CD4-positive, alpha-beta T cell treated with Interleukin-4 for 4 hours (primary cell): Measurements from ENCODE around the gene SOAT2.
"Not testable (repeated sequence)": the region's sequence is repeated elsewhere in the genome, so short reads cannot be mapped to it uniquely, and the experiment has no call there.

Source experiments
- DNase-seq: peaks from one replicate; pipeline ENCODE4 v3.0.0-alpha.2; 2020

Gene SOAT2

DNA sequence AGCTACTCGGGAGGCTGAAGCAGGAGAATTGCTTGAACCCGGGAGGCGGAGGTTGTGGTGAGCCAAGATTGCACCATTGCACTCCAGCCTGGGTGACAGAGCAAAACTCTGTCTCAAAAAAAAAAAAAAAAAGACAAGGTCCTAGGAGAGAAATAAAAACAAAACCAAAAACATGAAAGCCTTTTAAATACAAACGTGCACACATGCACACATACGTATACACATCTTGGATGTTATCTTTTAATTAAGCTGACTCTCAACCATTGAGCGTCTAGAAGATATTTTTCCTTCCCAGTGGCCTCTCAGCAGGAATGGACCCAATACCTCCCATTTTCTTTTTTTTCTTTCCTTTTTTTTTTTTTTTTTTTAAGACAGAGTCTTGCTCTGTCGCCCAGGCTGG is 9.1 kb downstream of the SOAT2 start:
- not testable (repeated sequence) for DNase-seq

DNA sequence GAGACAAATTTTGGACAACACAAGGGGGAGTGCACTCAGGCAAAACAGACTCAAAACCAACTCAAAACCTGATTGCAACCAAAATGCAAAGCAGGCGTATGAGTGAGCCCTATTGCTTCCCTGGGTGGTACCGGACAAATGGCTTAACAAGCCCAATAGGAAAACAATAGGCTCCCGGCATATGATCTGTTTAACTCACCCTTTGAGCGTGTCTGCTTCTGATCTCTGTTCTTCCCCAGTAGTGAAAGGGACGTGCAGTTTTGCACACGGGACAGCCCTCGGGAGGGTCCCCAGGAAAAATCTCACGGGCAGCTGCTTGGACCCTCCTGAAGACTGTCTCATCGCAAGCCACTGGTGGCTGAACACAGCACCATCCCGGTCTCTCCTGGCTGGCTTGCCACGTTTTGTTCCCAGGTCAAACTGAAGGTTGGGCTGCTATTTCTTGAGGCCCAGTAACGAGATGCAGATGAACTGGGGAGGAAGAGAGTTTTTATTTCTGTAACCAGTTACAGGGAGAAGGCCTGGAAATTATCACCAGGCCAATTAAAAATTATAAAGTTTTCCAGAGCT is 9.9 kb downstream of the SOAT2 start:
- no peak for DNase-seq

DNA sequence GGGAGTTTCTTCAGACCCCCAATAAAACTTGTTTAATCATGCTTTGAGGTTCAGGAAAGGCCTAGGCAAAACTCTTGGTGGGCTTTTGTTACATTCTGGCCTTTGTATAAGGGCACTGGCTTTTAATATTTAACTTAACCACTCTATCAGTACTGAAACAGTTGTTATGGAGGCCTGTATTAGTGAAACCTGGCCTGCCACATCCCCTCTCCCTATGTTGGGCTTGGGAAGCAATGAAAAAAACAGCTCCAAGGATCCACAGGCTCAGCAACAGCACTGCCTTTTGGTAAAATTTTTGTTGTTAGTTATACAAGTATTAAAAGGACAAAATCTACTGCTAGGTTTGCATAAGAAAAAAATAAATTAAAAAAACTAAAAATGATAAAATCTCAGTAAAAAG is 10.7 kb downstream of the SOAT2 start:
- no peak for DNase-seq

DNA sequence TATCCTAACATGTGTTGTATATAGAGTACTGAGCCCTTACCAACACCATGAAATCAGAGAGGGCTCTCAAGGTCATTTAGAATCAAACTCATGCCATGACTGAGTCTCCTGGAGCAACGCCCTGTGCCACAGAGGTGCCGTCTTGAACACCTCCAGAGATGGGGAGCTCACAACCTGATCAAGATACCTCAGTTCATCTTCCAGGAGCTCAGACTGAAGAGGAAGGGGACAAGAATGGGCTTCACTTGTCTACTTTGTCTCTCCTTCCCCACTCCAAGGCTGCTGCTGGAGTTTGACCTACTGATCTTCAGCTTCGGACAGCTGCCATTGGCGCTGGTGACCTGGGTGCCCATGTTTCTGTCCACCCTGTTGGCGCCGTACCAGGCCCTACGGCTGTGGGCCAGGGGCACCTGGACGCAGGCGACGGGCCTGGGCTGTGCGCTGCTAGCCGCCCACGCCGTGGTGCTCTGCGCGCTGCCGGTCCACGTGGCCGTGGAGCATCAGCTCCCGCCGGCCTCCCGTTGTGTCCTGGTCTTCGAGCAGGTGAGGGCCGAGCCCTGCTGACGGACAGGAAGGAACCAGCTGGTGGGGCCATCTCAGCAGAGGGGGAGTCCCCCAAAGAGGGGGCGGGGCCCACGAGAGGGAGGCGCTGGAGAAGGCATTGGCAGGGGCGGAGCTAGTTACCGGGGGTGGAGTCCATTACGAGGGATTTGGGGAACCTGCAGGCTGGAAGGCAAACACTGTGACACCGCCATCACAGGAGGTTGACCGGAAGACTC is 12.0 kb downstream of the SOAT2 start:
- DNase-seq = no peak

DNA sequence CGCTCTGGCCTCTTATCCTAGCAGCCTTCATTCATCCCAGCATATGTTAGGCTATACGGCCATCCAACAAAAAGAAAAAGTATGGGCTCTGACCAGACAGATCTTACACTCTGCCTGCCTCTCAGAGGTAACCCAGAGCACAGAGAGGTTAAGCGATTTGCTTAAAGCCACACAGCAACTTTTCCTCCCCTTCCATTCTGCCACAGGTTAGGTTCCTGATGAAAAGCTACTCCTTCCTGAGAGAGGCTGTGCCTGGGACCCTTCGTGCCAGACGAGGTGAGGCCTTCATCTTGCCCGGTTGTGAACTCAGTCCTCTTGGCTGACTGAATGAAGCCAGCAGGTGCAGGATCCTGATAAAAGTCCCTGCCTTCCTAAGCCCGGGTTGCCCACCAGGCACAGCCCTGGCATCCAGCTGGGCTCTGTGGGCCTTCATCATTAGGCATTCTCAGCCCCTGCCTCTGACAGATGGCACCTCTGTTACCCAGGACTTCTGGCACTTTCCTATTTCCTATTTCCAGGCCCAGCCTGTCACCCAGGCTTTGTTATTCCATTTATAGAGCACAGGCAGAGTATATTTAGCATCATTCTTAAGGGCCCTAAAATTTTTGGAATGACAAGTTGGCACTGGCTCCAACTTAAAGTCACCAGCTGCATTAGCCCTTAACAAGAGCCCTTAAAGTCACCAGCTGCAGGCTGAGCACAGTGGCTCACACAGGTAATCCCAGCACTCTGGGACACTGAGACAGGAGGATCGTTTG is 12.8 kb downstream of the SOAT2 start:
- no peak for DNase-seq

DNA sequence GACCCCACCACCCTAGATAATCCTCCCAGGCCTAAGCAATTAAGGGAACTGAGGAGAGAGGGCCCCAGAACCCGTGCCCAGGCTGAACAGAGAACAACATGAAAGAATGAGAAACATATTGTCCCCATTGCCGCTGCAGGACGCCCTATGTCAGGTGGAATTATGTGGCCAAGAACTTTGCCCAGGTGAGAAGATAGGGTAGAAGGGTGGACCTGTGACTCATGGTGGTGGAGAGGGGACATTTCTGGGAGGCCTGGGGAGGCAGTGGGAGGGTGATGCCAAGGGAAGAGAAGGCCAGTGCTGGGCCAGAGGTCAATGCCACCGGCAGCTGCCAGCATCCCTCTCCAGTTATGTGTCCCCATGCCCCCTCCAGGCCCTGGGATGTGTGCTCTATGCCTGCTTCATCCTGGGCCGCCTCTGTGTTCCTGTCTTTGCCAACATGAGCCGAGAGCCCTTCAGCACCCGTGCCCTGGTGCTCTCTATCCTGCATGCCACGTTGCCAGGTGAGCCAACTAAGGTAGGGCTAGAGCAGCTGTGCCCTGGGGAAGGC is 15.5 kb downstream of the SOAT2 start:
- DNase-seq = no peak

DNA sequence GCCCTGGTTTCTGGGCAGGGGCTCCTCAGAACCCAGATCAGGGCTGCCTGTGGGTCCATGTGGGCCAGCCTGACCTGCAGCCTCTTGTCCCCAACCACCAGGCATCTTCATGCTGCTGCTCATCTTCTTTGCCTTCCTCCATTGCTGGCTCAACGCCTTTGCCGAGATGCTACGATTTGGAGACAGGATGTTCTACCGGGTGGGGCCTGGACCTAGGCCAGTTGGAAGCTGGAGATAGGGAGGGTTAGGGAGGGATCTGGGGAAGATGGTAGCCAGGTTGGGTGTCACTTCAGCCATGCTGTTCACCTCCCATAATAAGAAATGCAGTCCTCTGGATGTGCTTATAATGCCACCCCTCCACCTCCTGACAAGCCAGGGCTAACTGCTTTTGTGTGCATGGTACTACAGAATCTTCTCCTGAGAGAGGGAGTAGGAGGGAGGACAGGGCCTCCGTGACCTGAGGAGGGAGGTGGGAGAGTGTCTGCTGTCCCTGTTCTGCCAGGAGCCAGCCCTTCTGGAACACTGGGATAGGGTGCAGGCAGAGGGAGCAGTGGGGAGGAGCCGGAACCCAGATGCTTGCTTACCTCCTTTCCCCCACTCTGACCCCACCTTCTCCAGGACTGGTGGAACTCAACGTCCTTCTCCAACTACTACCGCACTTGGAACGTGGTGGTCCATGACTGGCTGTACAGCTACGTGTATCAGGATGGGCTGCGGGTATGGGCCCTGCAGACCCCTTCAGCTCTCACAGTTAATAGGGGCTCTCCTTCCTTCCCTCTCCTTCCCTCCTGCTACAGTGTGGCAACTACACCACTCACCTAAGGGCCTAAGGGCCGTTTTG is 17.6 kb downstream of the SOAT2 start:
- DNase-seq = no peak

DNA sequence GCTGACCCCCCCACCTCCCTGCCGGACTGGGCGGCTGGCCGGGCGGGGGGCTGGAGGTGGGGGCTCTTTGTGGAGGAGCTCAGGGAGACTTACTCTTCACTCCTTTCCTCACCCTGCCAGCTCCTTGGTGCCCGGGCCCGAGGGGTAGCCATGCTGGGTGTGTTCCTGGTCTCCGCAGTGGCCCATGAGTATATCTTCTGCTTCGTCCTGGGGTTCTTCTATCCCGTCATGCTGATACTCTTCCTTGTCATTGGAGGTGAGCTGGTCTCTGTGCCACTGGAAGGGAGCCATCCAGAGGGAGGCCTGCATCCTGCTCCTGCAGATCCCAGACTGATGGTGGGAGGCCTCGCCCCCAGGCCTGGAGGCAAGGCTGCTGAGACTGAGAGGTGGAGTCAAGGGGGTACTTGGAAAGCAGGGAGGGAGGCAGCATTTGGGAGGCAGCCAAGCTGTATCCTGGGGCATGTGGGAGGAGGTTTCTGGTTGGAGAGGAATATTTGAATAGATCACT is 19.7 kb downstream of the SOAT2 start:
- no peak for DNase-seq

DNA sequence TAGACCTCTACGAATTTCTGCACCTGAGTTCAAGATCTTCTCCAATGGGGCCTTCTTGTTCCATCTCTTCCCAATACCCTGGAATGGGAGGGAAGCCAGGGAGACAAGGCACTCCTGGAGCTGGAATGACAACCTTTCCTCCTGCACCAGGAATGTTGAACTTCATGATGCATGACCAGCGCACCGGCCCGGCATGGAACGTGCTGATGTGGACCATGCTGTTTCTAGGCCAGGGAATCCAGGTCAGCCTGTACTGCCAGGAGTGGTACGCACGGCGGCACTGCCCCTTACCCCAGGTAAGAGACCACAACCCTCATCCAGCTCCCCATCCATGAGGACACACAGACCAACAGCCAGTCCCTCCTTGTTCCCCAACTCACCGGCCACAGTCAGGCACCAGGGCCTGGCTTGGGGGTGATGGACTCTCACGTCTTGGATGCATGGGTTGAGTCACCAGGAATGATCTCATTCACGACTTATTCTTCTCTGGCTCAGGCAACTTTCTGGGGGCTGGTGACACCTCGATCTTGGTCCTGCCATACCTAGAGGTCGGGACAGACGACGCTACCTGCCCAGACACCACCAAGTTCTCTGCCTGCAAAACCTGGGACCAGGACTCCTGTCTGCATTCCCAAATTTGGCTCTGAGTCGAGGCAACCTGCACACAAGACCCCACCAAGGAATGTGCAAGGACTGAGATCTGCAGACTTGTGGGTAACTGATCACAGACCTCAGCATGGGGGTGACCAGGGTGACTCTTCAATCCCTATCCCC is 20.5 kb downstream of the SOAT2 start:
- no peak for DNase-seq

DNA sequence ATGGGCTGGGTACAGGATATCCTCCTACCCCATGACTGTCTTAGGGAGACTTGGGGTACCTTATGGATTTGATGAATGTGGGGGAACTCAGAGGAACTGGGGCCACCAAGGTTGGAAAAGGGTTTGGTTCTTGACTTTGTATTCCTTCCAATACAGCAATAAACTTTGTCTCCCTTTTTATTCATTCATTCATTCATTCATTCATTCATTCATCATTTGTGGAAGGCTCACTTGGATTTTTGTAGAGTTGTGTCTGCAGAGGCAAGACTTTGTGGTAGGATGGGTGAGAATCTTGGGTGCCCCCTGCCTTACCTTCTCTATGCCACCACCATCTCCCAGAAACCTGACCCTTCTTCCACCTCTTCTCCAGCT is 21.1 kb downstream of the SOAT2 start:
- no peak for DNase-seq

DNA sequence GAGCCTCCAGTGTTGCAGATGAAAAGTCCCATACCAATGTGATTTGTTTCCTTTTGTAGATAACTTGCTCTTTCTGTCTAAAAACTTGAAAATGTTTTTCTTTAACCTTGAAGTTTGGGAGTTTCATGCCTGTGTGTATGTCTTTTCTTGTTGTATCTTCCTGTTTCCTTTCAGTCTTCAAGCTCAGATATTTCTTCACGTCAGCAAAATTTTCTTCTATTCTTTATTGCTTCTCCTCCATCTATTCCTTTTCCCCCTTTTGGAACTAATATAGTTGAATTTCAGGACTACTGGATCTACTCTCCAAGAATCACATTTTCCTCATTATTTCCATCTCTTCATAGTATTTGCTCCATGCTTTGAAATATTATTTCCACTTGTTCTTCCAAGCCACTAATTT is 23.9 kb downstream of the SOAT2 start:
- no peak for DNase-seq

DNA sequence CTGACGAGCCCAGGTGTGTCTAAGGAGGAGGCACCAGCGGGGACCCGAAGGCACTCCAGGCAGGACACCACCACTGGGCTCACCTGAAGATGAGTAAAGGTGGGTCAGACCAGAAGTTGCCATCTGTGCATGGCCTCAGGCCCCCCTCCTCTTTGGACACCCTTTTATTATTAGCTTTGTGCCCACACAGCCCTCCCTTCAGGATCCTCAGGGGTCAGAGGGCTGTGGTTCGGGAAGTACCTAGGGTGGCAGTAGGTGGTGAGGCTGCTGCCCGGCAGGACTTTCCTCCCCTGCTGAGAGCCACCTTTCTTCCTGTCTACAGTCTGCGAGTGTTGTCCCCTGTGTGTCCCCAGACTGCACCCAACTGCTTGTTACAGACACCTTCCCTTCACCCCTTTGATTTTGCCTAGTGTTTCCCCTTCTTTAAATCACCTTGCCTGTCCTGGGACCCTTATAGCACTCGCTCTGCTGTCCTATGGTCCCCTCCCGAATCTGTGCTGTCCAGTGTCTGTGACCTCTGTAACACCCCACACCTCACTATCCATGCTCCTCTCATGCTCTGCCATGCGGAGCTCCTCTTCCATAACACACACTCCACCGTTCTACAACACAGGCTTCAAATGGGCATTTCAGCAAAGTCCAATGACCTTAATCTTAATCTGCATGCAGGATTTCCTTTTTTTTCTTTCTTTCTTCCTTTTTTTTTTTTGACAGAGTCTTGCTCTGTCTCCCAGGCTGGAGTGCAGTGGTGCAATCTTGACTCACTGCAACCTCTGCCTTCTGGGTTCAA is 25.7 kb downstream of the SOAT2 start:
- DNase-seq = no peak

DNA sequence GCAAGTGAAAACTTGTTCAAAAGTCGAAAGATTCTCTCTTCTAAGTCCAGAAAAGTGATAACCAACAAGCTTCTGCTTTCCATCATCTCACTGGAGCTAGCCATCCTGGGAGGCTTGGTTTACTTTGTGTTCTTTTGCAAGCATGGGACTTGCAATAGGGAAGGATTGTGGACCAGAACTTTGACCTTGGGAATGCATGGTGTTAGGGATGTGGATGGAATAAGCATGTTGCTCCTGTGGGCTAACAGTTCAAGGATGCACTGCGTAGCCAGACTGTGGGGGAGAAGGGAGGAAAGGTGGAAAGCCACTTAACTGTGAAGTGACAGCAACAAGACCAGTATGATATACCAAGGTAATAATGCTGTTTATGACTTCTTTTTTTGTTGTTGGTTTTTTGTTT is 28.6 kb downstream of the SOAT2 start:
- no peak for DNase-seq

DNA sequence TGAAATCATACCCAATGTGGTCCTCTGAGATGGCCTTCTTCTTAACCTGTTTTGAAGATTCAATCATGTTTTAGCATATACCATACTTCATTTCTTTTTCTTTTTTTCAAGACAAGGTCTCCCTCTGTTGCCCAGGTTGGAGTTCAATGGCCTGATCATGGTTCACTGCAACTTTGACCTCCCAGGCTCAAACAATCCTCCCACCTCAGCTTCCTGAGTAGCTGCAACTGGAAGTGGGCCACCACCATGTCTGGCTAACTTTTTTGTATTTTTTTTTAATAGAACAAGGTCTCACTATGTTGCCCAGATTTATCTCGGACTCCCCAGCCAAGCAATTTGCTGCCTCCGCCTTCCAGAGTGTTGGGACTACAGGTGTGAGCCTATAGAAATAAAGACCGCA is 30.4 kb downstream of the SOAT2 start:
- no peak for DNase-seq

DNA sequence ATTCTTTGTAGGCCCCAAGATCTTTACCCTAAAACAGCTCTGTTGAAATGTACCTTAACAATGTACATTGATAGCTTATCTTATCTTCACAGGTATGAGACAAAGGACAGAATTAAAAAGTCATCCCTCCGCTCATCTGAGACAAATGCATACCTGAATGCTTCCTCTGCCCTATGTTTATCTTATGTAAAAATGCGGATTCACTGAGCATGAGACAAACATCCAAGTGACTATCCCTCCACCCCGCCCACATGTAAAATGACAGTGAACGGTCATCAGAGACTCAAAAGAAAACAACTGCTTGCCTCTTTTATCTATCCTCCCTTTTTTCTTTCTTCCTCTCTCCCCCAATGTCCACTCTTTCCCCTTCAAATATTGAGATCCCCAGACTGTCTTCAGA is 40.1 kb downstream of the SOAT2 start:
- no peak for DNase-seq

DNA sequence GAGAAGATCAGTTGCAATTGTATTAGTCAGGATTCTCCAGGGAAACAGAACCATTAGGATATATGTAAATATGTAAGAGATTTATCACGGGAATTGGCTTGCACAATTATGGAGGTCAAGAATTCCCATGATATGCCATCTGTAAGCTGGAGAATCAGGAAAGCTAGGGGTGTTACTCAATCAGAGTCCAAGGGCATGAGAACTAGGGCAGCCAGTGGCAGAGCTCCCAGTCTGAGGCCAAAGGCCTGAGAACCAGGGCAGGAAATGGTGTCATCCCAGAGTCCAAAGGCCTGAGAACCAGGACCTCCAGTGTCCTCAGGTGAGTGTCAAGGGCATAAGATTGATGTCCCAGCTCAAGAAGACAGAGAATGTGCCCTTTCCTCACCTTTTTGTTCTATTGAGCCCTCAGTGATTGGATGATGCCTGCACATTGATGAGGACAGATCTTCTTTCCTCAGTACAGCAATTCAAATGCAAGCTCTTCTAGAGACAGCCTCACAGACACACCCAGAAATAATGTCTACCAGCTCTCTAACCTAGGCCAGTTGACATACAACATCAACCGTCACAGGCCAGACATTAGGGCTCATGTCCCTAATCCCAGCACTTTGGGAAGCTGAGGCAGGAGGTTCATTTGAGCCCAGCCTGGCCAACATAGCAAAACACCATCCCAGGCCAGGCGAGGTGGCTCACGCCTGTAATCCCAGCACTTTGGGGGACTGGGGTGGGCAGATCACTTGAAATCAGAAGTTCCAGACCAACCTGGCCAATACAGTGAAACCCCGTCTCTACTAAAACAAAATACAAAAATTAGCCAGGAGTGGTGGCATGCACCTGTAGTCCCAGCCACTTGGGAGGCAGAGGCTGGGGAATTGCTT is 42.3 kb downstream of the SOAT2 start:
- no peak for DNase-seq

DNA sequence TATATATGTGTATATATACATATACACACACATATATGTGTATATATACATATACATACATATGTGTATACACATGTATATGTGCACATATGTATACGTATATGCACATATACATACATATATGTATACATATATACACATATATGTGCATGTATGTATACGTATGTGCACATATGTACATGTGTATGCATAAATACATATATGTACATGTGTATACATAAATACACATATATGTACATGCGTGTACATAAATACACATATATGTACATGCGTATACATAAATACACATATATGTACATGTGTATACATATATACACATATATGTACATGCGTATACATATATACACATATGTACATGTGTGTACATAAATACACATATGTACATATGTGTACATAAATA is 43.9 kb downstream of the SOAT2 start:
- DNase-seq = no peak

DNA sequence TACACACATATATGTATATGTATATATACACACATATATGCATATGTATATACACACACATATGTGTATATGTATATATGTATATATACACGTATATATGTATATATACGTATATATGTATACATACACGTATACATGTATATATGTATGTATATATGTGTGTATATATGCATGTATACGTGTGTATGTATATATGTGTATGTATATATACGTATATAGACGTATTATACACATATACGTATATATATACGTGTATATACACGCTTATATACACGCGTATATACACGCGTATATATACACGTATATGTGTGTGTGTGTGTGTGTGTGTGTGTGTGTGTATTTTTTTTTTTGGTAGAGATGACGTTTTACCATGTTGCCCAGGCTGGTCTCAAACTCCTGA is 44.4 kb downstream of the SOAT2 start:
- DNase-seq = no peak

DNA sequence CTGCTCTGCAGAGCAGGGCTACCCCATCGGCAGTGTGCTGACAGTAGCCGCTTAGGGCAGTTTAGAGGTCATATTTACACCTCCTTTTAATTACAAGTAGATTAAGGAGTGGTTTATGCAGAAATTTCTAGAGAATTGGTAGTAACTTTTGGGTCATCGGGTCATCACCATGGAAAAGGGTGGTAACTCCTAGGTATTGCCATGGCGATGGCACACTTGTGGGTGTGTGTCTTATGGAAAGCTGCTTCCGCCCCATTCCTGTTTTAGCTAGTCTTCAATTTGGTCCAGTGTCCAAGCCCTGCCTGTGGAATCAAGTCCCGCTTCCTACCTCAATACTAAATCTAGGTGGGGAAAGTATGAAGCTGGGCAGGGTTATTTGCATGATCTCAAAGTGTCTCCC is 47.8 kb downstream of the SOAT2 start:
- no peak for DNase-seq

DNA sequence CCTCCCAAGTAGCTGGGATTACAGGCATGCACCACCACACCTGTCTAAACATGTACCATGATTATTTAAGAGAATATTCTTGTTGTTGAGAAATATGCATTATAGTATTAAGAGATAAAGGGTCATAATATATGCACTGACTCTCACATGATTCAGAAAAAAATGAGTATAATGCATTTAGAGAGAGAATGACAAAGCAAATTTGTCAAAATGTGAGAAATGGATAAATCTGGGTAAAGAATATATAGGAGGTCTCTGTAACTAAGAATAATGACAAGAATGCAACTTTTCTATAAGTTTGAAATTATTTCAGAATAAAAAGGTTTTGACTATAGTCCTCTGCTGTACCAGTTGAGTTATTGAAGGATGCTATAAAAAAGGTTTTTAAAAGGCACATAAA is 49.1 kb downstream of the SOAT2 start:
- no peak for DNase-seq
